ENCODE results near the gene HECW1. TPM values are rescaled to one million over a fixed set of nuclear protein-coding genes. Genes with fewer than 3 reads are reported as not detected.

Gene HECW1
- total RNA-seq, 4 donors from 2014 or later = 0.09 to 0.32 (median 0.12) TPM

DNA sequence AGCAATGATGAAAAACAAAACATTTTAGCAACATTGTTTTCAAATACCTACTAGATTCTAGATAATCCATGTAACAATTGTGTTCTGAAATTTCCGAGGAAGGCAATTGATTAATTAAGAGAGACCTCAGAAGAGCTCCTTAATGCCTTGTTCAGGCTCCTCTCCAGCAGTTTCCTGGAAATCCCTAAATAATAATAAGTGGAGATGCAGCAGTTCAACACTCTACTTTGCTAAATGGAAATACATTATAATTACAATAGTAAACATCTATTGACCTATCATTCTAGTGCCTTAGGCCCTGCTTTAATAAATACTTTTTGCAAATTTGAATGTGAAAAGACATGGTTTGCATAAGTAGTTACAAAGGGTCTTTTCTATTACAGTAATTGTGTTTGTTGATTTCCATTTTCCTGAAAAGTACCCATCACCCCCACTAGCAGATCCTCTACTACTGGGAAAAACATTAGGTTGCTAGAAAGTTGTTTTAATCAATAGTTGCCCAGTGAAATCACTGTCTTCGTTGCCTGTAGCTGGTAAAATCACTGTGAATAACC is 283.8 kb downstream of the HECW1 start:
- TF ChIP-seq, protein P1, sequence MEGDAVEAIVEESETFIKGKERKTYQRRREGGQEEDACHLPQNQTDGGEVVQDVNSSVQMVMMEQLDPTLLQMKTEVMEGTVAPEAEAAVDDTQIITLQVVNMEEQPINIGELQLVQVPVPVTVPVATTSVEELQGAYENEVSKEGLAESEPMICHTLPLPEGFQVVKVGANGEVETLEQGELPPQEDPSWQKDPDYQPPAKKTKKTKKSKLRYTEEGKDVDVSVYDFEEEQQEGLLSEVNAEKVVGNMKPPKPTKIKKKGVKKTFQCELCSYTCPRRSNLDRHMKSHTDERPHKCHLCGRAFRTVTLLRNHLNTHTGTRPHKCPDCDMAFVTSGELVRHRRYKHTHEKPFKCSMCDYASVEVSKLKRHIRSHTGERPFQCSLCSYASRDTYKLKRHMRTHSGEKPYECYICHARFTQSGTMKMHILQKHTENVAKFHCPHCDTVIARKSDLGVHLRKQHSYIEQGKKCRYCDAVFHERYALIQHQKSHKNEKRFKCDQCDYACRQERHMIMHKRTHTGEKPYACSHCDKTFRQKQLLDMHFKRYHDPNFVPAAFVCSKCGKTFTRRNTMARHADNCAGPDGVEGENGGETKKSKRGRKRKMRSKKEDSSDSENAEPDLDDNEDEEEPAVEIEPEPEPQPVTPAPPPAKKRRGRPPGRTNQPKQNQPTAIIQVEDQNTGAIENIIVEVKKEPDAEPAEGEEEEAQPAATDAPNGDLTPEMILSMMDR (IDR thresholded peaks at IDR 0.05) = no peak
- DNase-seq (ENCODE audit: low spot score) (no peak), ATAC-seq (ENCODE audit: low FRiP score) (no peak)

DNA sequence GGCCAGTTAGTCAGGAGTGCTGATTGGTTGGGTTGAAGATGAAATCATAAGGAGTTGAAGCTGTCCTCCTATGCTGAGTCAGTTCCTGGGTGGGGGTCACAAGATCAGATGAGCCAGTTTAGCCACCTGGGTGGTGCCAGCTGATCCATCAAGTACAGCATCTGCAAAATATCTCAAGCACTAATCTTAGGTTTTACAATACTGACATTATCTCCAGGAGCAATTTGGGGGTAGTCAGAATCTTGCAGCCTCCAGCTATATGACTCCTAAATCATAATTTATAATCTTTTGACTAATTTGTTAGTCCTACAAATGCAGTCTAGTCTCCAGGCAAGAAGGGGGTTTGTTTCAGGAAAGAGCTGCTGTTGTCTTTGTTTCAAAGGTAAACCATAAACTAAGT is 286.4 kb downstream of the HECW1 start:
- no peak for ATAC-seq (ENCODE audit: low FRiP score)
- DNase-seq (ENCODE audit: low spot score) = no peak
- TF ChIP-seq, protein P1 (IDR thresholded peaks at IDR 0.05) = no peak

DNA sequence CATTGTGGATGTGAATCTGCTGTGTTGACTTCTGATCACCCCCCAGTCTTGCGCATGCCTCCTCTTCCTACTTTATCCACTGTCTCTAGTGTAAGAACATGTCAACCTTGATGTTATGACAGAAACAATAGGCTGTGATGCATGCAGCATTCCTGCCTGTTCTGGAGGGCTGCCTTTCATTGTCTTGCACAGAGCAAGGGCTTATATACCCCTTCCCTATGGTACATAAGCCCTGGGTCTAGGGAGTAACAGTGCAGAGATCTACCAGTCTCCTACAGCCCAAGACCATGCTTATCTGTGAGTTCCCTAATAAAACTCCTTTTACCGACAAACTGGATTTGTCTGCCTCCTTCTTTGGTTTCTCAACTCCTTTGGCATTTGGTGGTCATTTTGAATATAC is 293.5 kb downstream of the HECW1 start:
- ATAC-seq (ENCODE audit: low FRiP score) = no peak
- TF ChIP-seq, protein P1 (IDR thresholded peaks at IDR 0.05) = no peak
- DNase-seq (ENCODE audit: low spot score) = no peak

DNA sequence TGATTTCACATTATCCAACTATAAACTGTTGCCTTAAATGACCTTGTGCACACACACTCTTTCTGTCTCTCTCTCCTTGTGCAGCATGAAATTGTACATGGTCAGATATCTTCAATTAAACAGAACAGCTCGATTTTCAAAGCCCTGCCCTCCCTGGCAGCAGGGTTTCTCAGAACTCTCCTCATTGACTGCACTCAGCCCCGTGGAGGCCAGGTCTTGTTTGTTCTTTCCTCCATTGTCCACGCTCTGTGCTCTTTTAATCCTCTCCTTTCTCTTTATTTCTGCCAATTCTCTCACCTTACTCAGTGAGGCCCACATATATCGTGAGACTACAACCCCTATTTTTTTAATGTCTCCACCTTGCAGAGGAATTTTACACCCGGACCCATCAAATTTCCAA is 294.5 kb downstream of the HECW1 start:
- no peak for DNase-seq (ENCODE audit: low spot score)
- ATAC-seq (ENCODE audit: low FRiP score) = no peak
- TF ChIP-seq, protein P1 (IDR thresholded peaks at IDR 0.05) = no peak

DNA sequence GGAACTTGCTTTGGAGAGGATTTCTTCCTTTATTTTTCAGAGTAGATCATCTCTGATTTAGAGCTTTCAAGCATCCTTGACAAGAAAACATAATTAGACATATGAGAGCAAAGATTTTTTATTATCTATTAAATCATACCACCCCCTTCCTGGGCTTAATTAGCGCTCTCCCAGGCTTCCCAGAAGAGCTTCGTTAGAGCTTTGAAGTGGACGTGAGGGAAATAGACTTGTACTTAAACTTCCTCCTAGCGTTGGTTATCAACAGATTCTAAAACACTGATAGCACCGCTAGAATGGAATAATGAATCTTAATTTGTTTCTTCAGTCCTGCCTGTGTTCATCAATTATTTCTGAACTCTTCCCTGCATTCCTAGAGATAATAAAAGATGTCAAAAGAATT is 296.5 kb downstream of the HECW1 start:
- DNase-seq (ENCODE audit: low spot score) = no peak
- TF ChIP-seq, protein P1 (IDR thresholded peaks at IDR 0.05) = no peak
- no peak for ATAC-seq (ENCODE audit: low FRiP score)

DNA sequence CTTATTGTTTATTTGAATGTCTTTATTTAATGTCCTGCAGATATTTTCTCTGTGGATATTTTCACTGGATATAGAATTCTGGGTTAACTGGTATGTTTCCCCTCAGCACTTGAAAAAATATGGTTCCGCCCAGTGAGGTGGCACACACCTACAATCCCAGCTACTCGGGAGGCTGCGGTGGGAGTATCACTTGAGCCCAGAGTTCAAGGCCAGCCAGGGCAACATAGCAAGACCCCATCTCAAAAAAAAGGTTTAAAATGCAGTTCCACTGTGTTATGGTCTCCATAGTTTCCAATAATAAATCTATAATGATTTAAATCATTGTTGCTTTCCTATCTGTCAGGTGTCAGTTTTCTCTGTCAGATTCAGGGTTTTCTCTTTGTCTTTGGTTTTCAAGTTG is 305.0 kb downstream of the HECW1 start:
- TF ChIP-seq, protein P1 (IDR thresholded peaks at IDR 0.05) = no peak
- DNase-seq (ENCODE audit: low spot score) (no peak), ATAC-seq (ENCODE audit: low FRiP score) (no peak)

DNA sequence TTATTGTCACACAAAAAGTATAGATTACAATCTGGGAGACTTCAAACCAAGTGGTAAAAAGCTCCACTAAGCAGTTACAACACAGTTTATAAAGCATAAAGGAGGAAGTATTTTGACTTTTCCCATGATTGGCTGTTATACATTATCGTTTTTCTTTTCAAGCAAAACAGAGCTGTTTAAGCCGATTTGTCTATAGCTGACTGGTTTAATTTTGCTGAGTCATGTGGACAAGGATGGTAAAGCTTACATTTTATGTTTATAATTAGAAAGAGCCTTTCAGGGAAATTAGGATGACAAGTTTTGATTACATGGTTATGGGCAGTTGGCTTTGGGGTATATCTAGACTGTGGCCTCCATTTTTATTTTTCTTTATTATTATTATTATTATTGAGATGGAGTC is 318.0 kb downstream of the HECW1 start:
- TF ChIP-seq, protein P1 (IDR thresholded peaks at IDR 0.05) = no peak
- DNase-seq (ENCODE audit: low spot score) (no peak), ATAC-seq (ENCODE audit: low FRiP score) (no peak)
